HG02759 (cell line): Measurements from ENCODE around the gene STOML1.
"Not testable (repeated sequence)": the region's sequence is repeated elsewhere in the genome, so short reads cannot be mapped to it uniquely, and the experiment has no call there.

Source experiments
- ATAC-seq: cut with Tn5 transposase; IDR thresholded peaks from one replicate; pipeline ENCODE4 v1.9.1; 2021; ENCODE audit warnings: mild to moderate bottlenecking, moderate library complexity; ENCODE audit not compliant: unreplicated experiment

The STOML1 gene

GRCh38 chr15:73949496-73949895 lies 42.6 kb downstream of the STOML1 start:
- no peak for ATAC-seq

- ATAC-seq: no peak
Observed at GRCh38 chr15:73948982-73949381, 43.1 kb downstream of the STOML1 start.

- no peak for ATAC-seq
Observed at GRCh38 chr15:73948396-73948795, 43.7 kb downstream of the STOML1 start.

GRCh38 chr15:73947651-73948050 lies 44.4 kb downstream of the STOML1 start:
- ATAC-seq: no peak

GRCh38 chr15:73946795-73947370 lies 45.2 kb downstream of the STOML1 start:
- ATAC-seq: no peak

- ATAC-seq: no peak
Observed at GRCh38 chr15:73946046-73946721, 45.9 kb downstream of the STOML1 start.

- ATAC-seq: no peak
Observed at GRCh38 chr15:73945130-73945508, 47.0 kb downstream of the STOML1 start.

GRCh38 chr15:73944161-73945129 lies 47.6 kb downstream of the STOML1 start:
- ATAC-seq: no peak

GRCh38 chr15:73942751-73943270 lies 49.3 kb downstream of the STOML1 start:
- ATAC-seq: no peak

GRCh38 chr15:73941871-73942635 lies 50.0 kb downstream of the STOML1 start:
- ATAC-seq: no peak

- no peak for ATAC-seq
Observed at GRCh38 chr15:73941449-73941848, 50.6 kb downstream of the STOML1 start.

- no peak for ATAC-seq
Observed at GRCh38 chr15:73941044-73941443, 51.1 kb downstream of the STOML1 start.

- ATAC-seq: no peak
Observed at GRCh38 chr15:73940061-73940981, 51.8 kb downstream of the STOML1 start.

- no peak for ATAC-seq
Observed at GRCh38 chr15:73939138-73939537, 53.0 kb downstream of the STOML1 start.

- ATAC-seq: not testable (repeated sequence)
Observed at GRCh38 chr15:73938516-73938915, 53.6 kb downstream of the STOML1 start.

- no peak for ATAC-seq
Observed at GRCh38 chr15:73937726-73938125, 54.4 kb downstream of the STOML1 start.

- ATAC-seq: no peak
Observed at GRCh38 chr15:73937296-73937695, 54.8 kb downstream of the STOML1 start.

- ATAC-seq: no peak
Observed at GRCh38 chr15:73936588-73937290, 55.4 kb downstream of the STOML1 start.

GRCh38 chr15:73936181-73936580 lies 55.9 kb downstream of the STOML1 start:
- no peak for ATAC-seq
